Upper lobe of right lung (tissue), 1 donor: ENCODE data around the gene CCDC7. TPM values are rescaled to one million over a fixed set of nuclear protein-coding genes. Genes with fewer than 3 reads are reported as not detected.

Experiments used
- ATAC-seq: fragments of 200-7000 bp; cut with Tn5 transposase; one replicate; pipeline ENCODE4 v1.9.1; 2020; ENCODE audit warnings: mild to moderate bottlenecking, moderate library complexity
- DNase-seq: peaks from one replicate; pipeline ENCODE4 v3.0.0-alpha.2; 2020
- H3K27ac ChIP-seq: fragments of 200-600 bp; one replicate; pipeline ENCODE4 v1.8.0; 2022
- H3K27me3 ChIP-seq: fragments of 200-600 bp; one replicate; pipeline ENCODE4 v1.8.0; 2022; ENCODE audit warnings: mild to moderate bottlenecking
- H3K36me3 ChIP-seq: fragments of 200-600 bp; one replicate; pipeline ENCODE4 v1.8.0; 2022
- H3K4me1 ChIP-seq: fragments of 200-600 bp; one replicate; pipeline ENCODE4 v1.8.0; 2022
- H3K4me3 ChIP-seq: fragments of 200-600 bp; one replicate; pipeline ENCODE4 v1.8.0; 2022; ENCODE audit warnings: mild to moderate bottlenecking
- H3K9me3 ChIP-seq: fragments of 200-600 bp; one replicate; pipeline ENCODE4 v1.8.0; 2022
- intact Hi-C: fragments of 100-400 bp; cut with DNase I; formaldehyde crosslinking; loops from one replicate; pipeline ENCODE4 v1.11.0; 2022
- total RNA-seq: library from RNA; stranded (reverse); fragmentation: NEBNext Ultra II Directional; extraction: Animal tissue kit (Norgen Biotek cat#: 25700); gene quantifications from one replicate; pipeline ENCODE4 v1.2.1, GENCODE V29; 2021
- TF ChIP-seq, protein P1 (sequence below): fragments of 200-600 bp; IDR thresholded peaks from one replicate; pipeline ENCODE4 v1.8.0; 2022; ENCODE audit warnings: antibody characterized with exemption
- donor health status: DM: no; HTN: yes; CAD: no; lungs with severe emphysema.

Gene CCDC7
- total RNA-seq, 1 donor from 2014 or later: 23.6 TPM

DNA sequence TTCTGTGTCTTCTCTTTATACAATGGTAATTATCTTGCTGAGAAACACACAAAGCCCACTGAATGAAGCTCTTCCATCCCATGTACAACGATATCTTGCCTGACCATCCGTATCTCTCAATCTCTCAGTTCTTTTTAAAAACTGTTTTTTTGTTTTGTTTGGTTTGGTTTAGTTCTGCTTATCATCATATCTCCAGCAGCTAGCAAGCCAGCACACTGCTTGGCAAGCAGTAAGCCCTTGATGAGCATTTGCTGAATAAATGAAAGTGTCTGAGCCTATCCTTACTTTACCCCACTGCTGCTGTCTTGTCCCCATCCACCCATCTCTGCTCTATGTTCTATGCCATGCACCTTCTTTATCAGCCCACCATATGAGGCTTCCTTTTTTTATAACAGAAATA is 477.9 kb downstream of the CCDC7 start:
- Histone ChIP-seq H3K9me3 (no peaks in the 10 kb centered on the region), H3K36me3 (peaks cover 97% of the 10 kb centered on the region), H3K27me3 (no peaks in the 10 kb centered on the region), H3K27ac (no peak overlapping the region), H3K4me1 (no peaks in the 10 kb centered on the region), H3K4me3 (no peak overlapping the region)
- intact Hi-C loops: no loop called here
- ATAC-seq (no peak), DNase-seq (no peak)
- TF ChIP-seq, protein P1, sequence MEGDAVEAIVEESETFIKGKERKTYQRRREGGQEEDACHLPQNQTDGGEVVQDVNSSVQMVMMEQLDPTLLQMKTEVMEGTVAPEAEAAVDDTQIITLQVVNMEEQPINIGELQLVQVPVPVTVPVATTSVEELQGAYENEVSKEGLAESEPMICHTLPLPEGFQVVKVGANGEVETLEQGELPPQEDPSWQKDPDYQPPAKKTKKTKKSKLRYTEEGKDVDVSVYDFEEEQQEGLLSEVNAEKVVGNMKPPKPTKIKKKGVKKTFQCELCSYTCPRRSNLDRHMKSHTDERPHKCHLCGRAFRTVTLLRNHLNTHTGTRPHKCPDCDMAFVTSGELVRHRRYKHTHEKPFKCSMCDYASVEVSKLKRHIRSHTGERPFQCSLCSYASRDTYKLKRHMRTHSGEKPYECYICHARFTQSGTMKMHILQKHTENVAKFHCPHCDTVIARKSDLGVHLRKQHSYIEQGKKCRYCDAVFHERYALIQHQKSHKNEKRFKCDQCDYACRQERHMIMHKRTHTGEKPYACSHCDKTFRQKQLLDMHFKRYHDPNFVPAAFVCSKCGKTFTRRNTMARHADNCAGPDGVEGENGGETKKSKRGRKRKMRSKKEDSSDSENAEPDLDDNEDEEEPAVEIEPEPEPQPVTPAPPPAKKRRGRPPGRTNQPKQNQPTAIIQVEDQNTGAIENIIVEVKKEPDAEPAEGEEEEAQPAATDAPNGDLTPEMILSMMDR: no peak

Other genes starting within 250 kb of the CCDC7 start
- gene EPC1, start 99.0 kb upstream of the CCDC7 start, total RNA-seq: 36.0 TPM